Right lobe of liver (tissue), 6 donors: ENCODE data around the gene SERPINA1. TPM values are rescaled to one million over a fixed set of nuclear protein-coding genes. Genes with fewer than 3 reads are reported as not detected.

Experiments used
- ATAC-seq, 4 donors: fragments of 200-7000 bp; cut with Tn5 transposase; one replicate each; pipeline ENCODE4 v1.9.1; 2020; ENCODE audit warnings: mild to moderate bottlenecking in 4 of 4, moderate library complexity in 4 of 4
- DNase-seq, 3 donors: peaks; one replicate each; pipeline ENCODE4 v3.0.0-alpha.2; 2020
- H3K27ac ChIP-seq, 3 donors: fragments of 200-600 bp; one replicate each; pipeline ENCODE4 v1.8.0; 2022
- H3K27me3 ChIP-seq, 2 donors: fragments of 200-600 bp; one replicate each; pipeline ENCODE4 v1.8.0; 2022
- H3K36me3 ChIP-seq, 4 donors: fragments of 200-600 bp; sonication (generic) in 1 of 4; one replicate each; pipeline versions ENCODE4 v1.5.1 to v1.8.0; 2017 to 2022; ENCODE audit warnings: control low read depth in 1 of 4
- H3K4me1 ChIP-seq, 4 donors: fragments of 200-600 bp; sonication (generic) in 1 of 4; one replicate each; pipeline versions ENCODE4 v1.5.1 to v1.8.0; 2017 to 2022; ENCODE audit warnings: control low read depth in 1 of 4
- H3K4me3 ChIP-seq, 3 donors: fragments of 200-600 bp; one replicate each; pipeline ENCODE4 v1.8.0; 2022
- H3K9me3 ChIP-seq, 4 donors: fragments of 200-600 bp; sonication (generic) in 1 of 4; one replicate each; pipeline versions ENCODE4 v1.5.1 to v1.8.0; 2017 to 2022; ENCODE audit warnings: control low read depth in 1 of 4
- POLR2A ChIP-seq: fragments of 450-650 bp; IDR thresholded peaks from one replicate; pipeline ENCODE4 v1.6.1; 2017; ENCODE audit warnings: antibody characterized with exemption, mild to moderate bottlenecking
- WGBS: methylation state at CpG from one replicate; pipeline ENCODE4 v1.1.6; 2018; ENCODE audit warnings: low coverage, low lambda C conversion rate; ENCODE audit not compliant: insufficient coverage; ENCODE audit errors: missing lambda C conversion rate; 5-methylcytosine and 5-hydroxymethylcytosine counted together
- intact Hi-C, 2 donors: fragments of 100-400 bp; cut with DNase I; formaldehyde crosslinking; loops; one replicate each; pipeline versions ENCODE4 v1.11.2 to v1.14.1; 2022
- total RNA-seq, 6 experiments: library from RNA; depleted of rRNA in 2 of 6; stranded (reverse); fragments of >200 nt in 2 of 6; fragmentation: NEBNext Ultra II Directional in 3 of 6; extraction: Animal tissue kit (Norgen Biotek cat#: 25700) in 3 of 6; gene quantifications; one replicate each; pipeline versions ENCODE4 v1.1.0 to v1.2.4, GENCODE V29; 2016 to 2023
- TF ChIP-seq, protein P1 (sequence below), 4 donors: fragments of 200-600 bp in 3 of 4; fragments of 450-650 bp in 1 of 4; IDR thresholded peaks; one replicate each; pipeline versions ENCODE4 v1.5.1 to v1.8.0; 2016 to 2022; ENCODE audit warnings: antibody characterized with exemption in 4 of 4, mild to moderate bottlenecking in 2 of 4
- donor health status: DM: no; HTN: yes; CAD: no.
- donor health status: DM: no; HTN: no; CAD: no.
- donor health status: DM: no; HTN: no; CAD: no.
- donor health status: DM: no; HTN: yes; CAD: no.
- donor health status: DM: no; HTN: yes; CAD: no.

SERPINA1 gene
- total RNA-seq, 6 experiments from 2014 or later: 18,575 to 39,670 (median 31,917) TPM

DNA sequence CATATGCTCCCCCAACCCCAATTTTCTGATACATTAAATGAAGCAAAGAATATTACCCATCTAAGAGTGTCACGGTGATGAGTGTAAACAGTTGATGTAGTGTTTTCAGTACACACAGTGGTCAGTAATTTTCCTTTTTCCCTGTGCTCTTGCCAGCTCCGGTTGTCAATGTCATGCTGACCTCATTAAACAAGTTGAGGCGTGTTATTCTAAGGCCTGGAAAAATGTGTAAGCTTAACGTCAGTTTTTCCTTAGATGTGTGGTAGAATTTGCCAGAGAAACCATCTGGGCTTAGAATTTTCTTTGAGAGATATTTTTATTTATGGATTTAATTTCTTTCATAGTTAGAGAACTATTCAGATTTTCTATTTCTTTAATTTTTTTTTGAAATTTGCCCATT is 53.5 kb downstream of the SERPINA1 start:
- ATAC-seq (peak in 1 of 4 donors; percentile 59), DNase-seq (no peak)
- no peaks in the 10 kb centered on the region for H3K9me3 ChIP-seq
- H3K36me3 ChIP-seq: no peaks in the 10 kb centered on the region
- H3K27me3 ChIP-seq: no peaks in the 10 kb centered on the region
- WGBS: 15% methylated on average over 4 of the region's 4 CpGs
- intact Hi-C loops: no loop called here
- peaks cover 0 to 30% (median 9%) of the 10 kb centered on the region in 4 donors for H3K4me1 ChIP-seq
- H3K27ac ChIP-seq: no peak overlapping the region
- TF ChIP-seq POLR2A: no peak
- TF ChIP-seq, protein P1, sequence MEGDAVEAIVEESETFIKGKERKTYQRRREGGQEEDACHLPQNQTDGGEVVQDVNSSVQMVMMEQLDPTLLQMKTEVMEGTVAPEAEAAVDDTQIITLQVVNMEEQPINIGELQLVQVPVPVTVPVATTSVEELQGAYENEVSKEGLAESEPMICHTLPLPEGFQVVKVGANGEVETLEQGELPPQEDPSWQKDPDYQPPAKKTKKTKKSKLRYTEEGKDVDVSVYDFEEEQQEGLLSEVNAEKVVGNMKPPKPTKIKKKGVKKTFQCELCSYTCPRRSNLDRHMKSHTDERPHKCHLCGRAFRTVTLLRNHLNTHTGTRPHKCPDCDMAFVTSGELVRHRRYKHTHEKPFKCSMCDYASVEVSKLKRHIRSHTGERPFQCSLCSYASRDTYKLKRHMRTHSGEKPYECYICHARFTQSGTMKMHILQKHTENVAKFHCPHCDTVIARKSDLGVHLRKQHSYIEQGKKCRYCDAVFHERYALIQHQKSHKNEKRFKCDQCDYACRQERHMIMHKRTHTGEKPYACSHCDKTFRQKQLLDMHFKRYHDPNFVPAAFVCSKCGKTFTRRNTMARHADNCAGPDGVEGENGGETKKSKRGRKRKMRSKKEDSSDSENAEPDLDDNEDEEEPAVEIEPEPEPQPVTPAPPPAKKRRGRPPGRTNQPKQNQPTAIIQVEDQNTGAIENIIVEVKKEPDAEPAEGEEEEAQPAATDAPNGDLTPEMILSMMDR (IDR thresholded peaks at IDR 0.05): no peak
- H3K4me3 ChIP-seq: no peak overlapping the region

DNA sequence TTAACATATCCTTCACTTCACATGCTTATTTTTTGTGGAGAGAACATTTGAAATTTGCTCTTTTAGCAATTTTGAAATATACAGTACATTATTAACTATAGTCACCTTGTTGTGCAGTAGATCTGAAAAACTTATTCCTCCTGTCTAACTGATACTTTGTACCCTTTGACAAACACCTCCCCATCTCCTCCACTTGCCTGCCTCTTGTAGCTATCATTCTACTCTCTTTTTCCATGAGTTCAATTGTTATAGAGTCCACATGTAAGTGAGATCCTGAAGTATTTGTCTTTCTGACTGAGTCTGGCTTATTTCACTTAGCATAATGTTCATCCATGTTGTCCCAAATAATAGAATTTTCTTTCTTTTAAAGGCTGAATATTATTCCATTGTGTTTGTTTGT is 55.8 kb downstream of the SERPINA1 start:
- Histone ChIP-seq H3K36me3 (no peaks in the 10 kb centered on the region), H3K9me3 (no peaks in the 10 kb centered on the region), H3K27ac (no peak overlapping the region), H3K27me3 (no peaks in the 10 kb centered on the region), H3K4me3 (no peak overlapping the region), H3K4me1 (peaks cover 0 to 24% (median 7%) of the 10 kb centered on the region in 4 donors)
- ATAC-seq: no peak
- no peak for DNase-seq
- TF ChIP-seq POLR2A: no peak
- TF ChIP-seq, protein P1 (IDR thresholded peaks at IDR 0.05): no peak
- intact Hi-C loops: no loop called here

DNA sequence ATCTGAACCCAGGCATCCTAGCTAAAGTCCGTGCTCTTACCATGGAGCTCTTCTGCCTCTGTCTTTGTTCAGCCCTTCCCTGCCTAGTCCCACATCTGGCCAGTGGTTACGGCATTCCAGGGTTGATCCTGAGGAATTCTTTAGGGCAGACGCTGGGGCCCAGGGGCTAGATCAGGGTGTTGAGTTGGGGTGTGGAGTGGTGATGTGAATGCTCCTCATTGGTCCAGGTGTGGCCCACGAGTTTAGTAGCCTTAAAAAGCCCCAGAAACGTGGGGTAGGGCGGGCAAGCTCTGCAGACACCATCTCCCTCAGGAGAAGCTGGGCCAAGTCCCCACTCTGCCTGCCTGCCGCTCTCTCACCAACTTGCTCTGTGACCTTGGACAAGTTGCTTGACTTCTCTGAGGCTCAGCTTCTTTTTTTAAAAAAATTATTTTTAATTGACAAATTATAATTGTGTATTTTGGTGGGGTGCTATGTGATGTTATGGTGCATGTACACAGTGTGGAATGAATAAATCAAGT is 56.3 kb downstream of the SERPINA1 start:
- Histone ChIP-seq H3K4me3 (no peak overlapping the region), H3K27ac (no peak overlapping the region), H3K9me3 (no peaks in the 10 kb centered on the region), H3K27me3 (no peaks in the 10 kb centered on the region), H3K36me3 (no peaks in the 10 kb centered on the region), H3K4me1 (peaks cover 0 to 19% (median 4%) of the 10 kb centered on the region in 4 donors)
- no peak for TF ChIP-seq POLR2A
- TF ChIP-seq, protein P1 (IDR thresholded peaks at IDR 0.05): no peak
- ATAC-seq (no peak), DNase-seq (no peak)
- WGBS: 100% methylated on average over 2 of the region's 7 CpGs
- intact Hi-C loops: no loop called here

DNA sequence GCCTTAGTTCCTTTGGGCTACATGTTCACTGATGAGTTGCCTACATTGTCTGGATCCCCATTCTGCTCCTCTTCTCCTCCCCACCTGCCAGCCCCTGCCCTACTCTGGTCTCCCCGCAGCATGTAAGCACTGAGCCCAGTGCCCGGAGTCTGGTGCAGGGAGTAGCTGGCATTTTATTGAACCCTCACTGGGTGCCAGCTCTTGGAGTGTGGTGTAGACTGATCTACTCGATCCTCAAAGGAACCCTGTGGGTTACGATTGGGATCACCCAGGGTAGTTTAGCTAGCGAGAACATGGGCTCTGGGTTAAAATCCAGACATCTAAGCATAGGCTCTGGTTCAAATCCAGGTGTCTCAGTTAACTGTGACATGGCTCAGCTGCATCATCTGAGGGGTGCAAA is 56.9 kb downstream of the SERPINA1 start:
- H3K4me1 ChIP-seq: peaks cover 0 to 19% (median 4%) of the 10 kb centered on the region in 4 donors
- peak overlapping the region in 1 of 3 donors; percentile 63 for H3K27ac ChIP-seq
- H3K9me3 ChIP-seq: no peaks in the 10 kb centered on the region
- ATAC-seq (peak in 1 of 4 donors; percentile 5), DNase-seq (no peak)
- no peaks in the 10 kb centered on the region for H3K27me3 ChIP-seq
- TF ChIP-seq, protein P1 (IDR thresholded peaks at IDR 0.05): no peak
- TF ChIP-seq POLR2A: no peak
- no peaks in the 10 kb centered on the region for H3K36me3 ChIP-seq
- intact Hi-C loops: no loop called here
- no peak overlapping the region for H3K4me3 ChIP-seq
- 90% methylated on average over 3 of the region's 5 CpGs for WGBS

DNA sequence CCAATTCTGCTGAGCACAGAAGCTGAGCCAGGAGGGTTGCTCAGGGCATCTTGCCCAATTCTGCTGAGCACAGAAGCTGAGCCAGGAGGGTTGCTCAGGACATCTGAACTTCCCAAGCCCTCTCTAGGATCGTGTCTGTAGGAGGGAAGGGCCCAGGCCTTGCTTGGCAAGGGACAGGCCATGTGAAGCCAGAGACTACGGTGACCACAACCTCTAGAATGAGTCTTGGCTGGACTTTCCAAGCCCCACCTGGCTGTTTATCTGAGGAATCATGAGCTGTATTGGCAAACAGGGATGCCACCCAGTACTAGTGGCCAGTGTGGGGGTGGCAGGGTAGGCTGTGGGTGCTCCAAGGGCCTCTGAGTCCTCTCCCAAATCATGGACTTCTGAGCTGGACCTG is 57.5 kb downstream of the SERPINA1 start:
- Histone ChIP-seq H3K9me3 (no peaks in the 10 kb centered on the region), H3K27ac (peak overlapping the region in 2 of 3 donors; percentile 14 to 63), H3K4me3 (no peak overlapping the region), H3K4me1 (peaks cover 0 to 19% (median 4%) of the 10 kb centered on the region in 4 donors), H3K27me3 (no peaks in the 10 kb centered on the region), H3K36me3 (no peaks in the 10 kb centered on the region)
- peak; percentile 85 to 89 (median 86) for ATAC-seq
- DNase-seq: peak; percentile 58 to 83 (median 79)
- WGBS: no CpG with 5 or more reads among the region's 2 CpGs
- TF ChIP-seq, protein P1 (IDR thresholded peaks at IDR 0.05): peak in 2 of 4 donors; percentile 10 to 23
- no peak for TF ChIP-seq POLR2A
- intact Hi-C loops: no loop called here
